Left kidney (tissue), 2 donors: Measurements from ENCODE around the gene FNDC3B. TPM values are rescaled to one million over a fixed set of nuclear protein-coding genes. Genes with fewer than 3 reads are reported as not detected.

Experiments
- DNase-seq: peaks from one replicate; pipeline ENCODE4 v3.0.0-alpha.2; 2013
- polyA plus RNA-seq: library from polyadenylated mRNA; unstranded; fragments of 120-200 nt; gene quantifications from one replicate; pipeline ENCODE4 v1.2.1, GENCODE V29; 2013; ENCODE audit not compliant: insufficient read length

FNDC3B gene
- polyA plus RNA-seq, 1 donor: 62.2 TPM

GRCh38 chr3:172135185-172135584 lies 95.8 kb downstream of the FNDC3B start:
- DNase-seq: no peak

- no peak for DNase-seq
Measured at GRCh38 chr3:172135820-172136219, 96.4 kb downstream of the FNDC3B start.

GRCh38 chr3:172136330-172136729 lies 97.0 kb downstream of the FNDC3B start:
- DNase-seq: no peak

- no peak for DNase-seq
Measured at GRCh38 chr3:172137287-172138192, 98.2 kb downstream of the FNDC3B start.

- no peak for DNase-seq
Measured at GRCh38 chr3:172138193-172138537, 98.8 kb downstream of the FNDC3B start.

GRCh38 chr3:172138792-172139507 lies 99.6 kb downstream of the FNDC3B start:
- DNase-seq: no peak

- DNase-seq: no peak
Measured at GRCh38 chr3:172139528-172140276, 100.3 kb downstream of the FNDC3B start.

- DNase-seq: no peak
Measured at GRCh38 chr3:172140499-172141391, 101.4 kb downstream of the FNDC3B start.

- DNase-seq: no peak
Measured at GRCh38 chr3:172142051-172142863, 102.9 kb downstream of the FNDC3B start.

GRCh38 chr3:172142864-172143451 lies 103.6 kb downstream of the FNDC3B start:
- DNase-seq: no peak

- no peak for DNase-seq
Measured at GRCh38 chr3:172143739-172144497, 104.5 kb downstream of the FNDC3B start.

GRCh38 chr3:172144601-172145000 lies 105.2 kb downstream of the FNDC3B start:
- no peak for DNase-seq

GRCh38 chr3:172145031-172145686 lies 105.8 kb downstream of the FNDC3B start:
- no peak for DNase-seq

- no peak for DNase-seq
Measured at GRCh38 chr3:172146349-172146748, 107.0 kb downstream of the FNDC3B start.

- no peak for DNase-seq
Measured at GRCh38 chr3:172147113-172147818, 107.9 kb downstream of the FNDC3B start.

- no peak for DNase-seq
Measured at GRCh38 chr3:172148241-172148640, 108.9 kb downstream of the FNDC3B start.

- DNase-seq: no peak
Measured at GRCh38 chr3:172148702-172149565, 109.6 kb downstream of the FNDC3B start.
